ENCODE data around the gene WDR27.

Gene WDR27

GRCh38 chr6:169657284-169657610 is 44.6 kb downstream of the WDR27 start:
- no peak for TF ChIP-seq CTCF (IDR thresholded peaks at IDR 0.05; ENCODE audit: low read depth, low read length, missing control alignments)
- no peak for DNase-seq (ENCODE audit: low read depth)
- H3K4me3 ChIP-seq (ENCODE audit: low read depth, low read length): no peak overlapping the region

- TF ChIP-seq CTCF (IDR thresholded peaks at IDR 0.05; ENCODE audit: low read depth, low read length, missing control alignments): no peak
- DNase-seq (ENCODE audit: low read depth): no peak
- no peak overlapping the region for H3K4me3 ChIP-seq (ENCODE audit: low read depth, low read length)
These were observed 45.1 kb downstream of the WDR27 start for GRCh38 chr6:169656546-169657283.

- peak; percentile 30 for DNase-seq (ENCODE audit: low read depth)
- TF ChIP-seq CTCF (IDR thresholded peaks at IDR 0.05; ENCODE audit: low read depth, low read length, missing control alignments): no peak
- peak overlapping the region; percentile 60 for H3K4me3 ChIP-seq (ENCODE audit: low read depth, low read length)
These were observed 47.0 kb downstream of the WDR27 start for GRCh38 chr6:169654598-169655391.

- no peak for TF ChIP-seq CTCF (IDR thresholded peaks at IDR 0.05; ENCODE audit: low read depth, low read length, missing control alignments)
- no peak overlapping the region for H3K4me3 ChIP-seq (ENCODE audit: low read depth, low read length)
- DNase-seq (ENCODE audit: low read depth): no peak
These were observed 48.1 kb downstream of the WDR27 start for GRCh38 chr6:169653691-169654090.

- no peak overlapping the region for H3K4me3 ChIP-seq (ENCODE audit: low read depth, low read length)
- DNase-seq (ENCODE audit: low read depth): no peak
- no peak for TF ChIP-seq CTCF (IDR thresholded peaks at IDR 0.05; ENCODE audit: low read depth, low read length, missing control alignments)
These were observed 48.9 kb downstream of the WDR27 start for GRCh38 chr6:169652896-169653295.

- TF ChIP-seq CTCF (IDR thresholded peaks at IDR 0.05; ENCODE audit: low read depth, low read length, missing control alignments): no peak
- no peak overlapping the region for H3K4me3 ChIP-seq (ENCODE audit: low read depth, low read length)
- DNase-seq (ENCODE audit: low read depth): no peak
These were observed 50.3 kb downstream of the WDR27 start for GRCh38 chr6:169651498-169651897.
